GM12878 (cell line): ENCODE measurements around the gene NUDT5. TPM values are rescaled to one million over a fixed set of nuclear protein-coding genes. Genes with fewer than 3 reads are reported as not detected.

ENCODE experiments used
- ATAC-seq: fragments of 200-7000 bp; cut with Tn5 transposase; 3 replicates; pipeline ENCODE4 v1.9.1; 2020; ENCODE audit warnings: mild to moderate bottlenecking, moderate library complexity
- BruUV-seq: library from RNA; stranded (reverse); fragments of 400-500 nt; replicated peaks from 2 replicates; lab custom pipeline; 2021; lab: Mats Ljungman, UMichigan
- CTCF ChIA-PET: fragments of 300-600 bp; sonication (Branson Sonifier 250); formaldehyde crosslinking; extraction: SDS; loops from one replicate; lab custom pipeline; 2021; ENCODE audit warnings: inconsistent platforms; lab: Yijun Ruan, JAX
- POLR2A ChIA-PET: fragments of 350-600 bp; formaldehyde crosslinking; extraction: SDS; loops from one replicate; lab custom pipeline; 2021; ENCODE audit warnings: inconsistent platforms; lab: Charles Lee
- RAD21 ChIA-PET: fragments of 300-600 bp; sonication (Branson Sonifier 250); formaldehyde crosslinking; loops from one replicate; lab custom pipeline; 2023; ENCODE audit warnings: antibody characterized with exemption; ENCODE audit not compliant: unreplicated experiment; lab: Charles Lee
- SMC1A ChIA-PET: fragments of 300-600 bp; sonication (Branson Sonifier 250); formaldehyde crosslinking; loops from one replicate; lab custom pipeline; 2023; ENCODE audit not compliant: unreplicated experiment, uncharacterized antibody; lab: Charles Lee
- DNase-seq: peaks from one replicate; pipeline ENCODE4 v3.0.0-alpha.2; 2011; ENCODE audit warnings: low read depth, low spot score
- FAIRE-seq: peaks from 3 replicates; lab custom pipeline; 2011; peaks lifted over from hg19 to GRCh38; lab: Jason Lieb, UNC
- H2AFZ ChIP-seq: 2 replicates; pipeline ENCODE4 v1.6.0; 2011; ENCODE audit warnings: low read depth, low read length, control low read depth; ENCODE audit not compliant: control insufficient read depth
- H3K27ac ChIP-seq: 2 replicates; pipeline ENCODE4 v1.5.1; 2011; ENCODE audit warnings: control low read depth; ENCODE audit not compliant: control insufficient read depth, insufficient read depth
- H3K27me3 ChIP-seq, 2 experiments: replicated peaks in 1 of 2; 2 replicates each; pipeline versions ENCODE4 v1.6.0 to v1.6.1; 2011; ENCODE audit warnings: low read length in 1 of 2; ENCODE audit not compliant: control insufficient read depth in 2 of 2, insufficient read depth in 2 of 2
- H3K36me3 ChIP-seq, 2 experiments: 2 replicates each; pipeline ENCODE4 v1.5.1; 2011; ENCODE audit warnings: low read length in 1 of 2; ENCODE audit not compliant: control insufficient read depth in 2 of 2, insufficient read depth in 2 of 2
- H3K4me1 ChIP-seq: 2 replicates; pipeline ENCODE4 v1.6.1; 2011; ENCODE audit warnings: mild to moderate bottlenecking, low read length, moderate library complexity, mixed read lengths; ENCODE audit not compliant: control insufficient read depth, insufficient read depth
- H3K4me2 ChIP-seq: 2 replicates; pipeline ENCODE4 v1.6.0; 2011; ENCODE audit warnings: control low read depth; ENCODE audit not compliant: control insufficient read depth, insufficient read depth
- H3K4me3 ChIP-seq: fragments of 200-600 bp; sonication (generic); 2 replicates; pipeline ENCODE4 v1.5.1; 2016
- H3K79me2 ChIP-seq: 2 replicates; pipeline ENCODE4 v1.6.0; 2011; ENCODE audit warnings: low read length; ENCODE audit not compliant: control insufficient read depth, insufficient read depth
- H3K9ac ChIP-seq: 2 replicates; pipeline ENCODE4 v1.8.0; 2011; ENCODE audit warnings: low read length, control low read depth, mixed read lengths; ENCODE audit not compliant: control insufficient read depth, insufficient read depth
- H3K9me3 ChIP-seq: replicated peaks from 3 replicates; pipeline ENCODE4 v1.5.1; 2011; ENCODE audit warnings: mild to moderate bottlenecking, low read length; ENCODE audit not compliant: control insufficient read depth, insufficient read depth
- H4K20me1 ChIP-seq: 2 replicates; pipeline ENCODE4 v1.6.0; 2011; ENCODE audit not compliant: control insufficient read depth, insufficient read depth
- EZH2 ChIP-seq: IDR thresholded peaks from 2 replicates; pipeline ENCODE4 v1.6.1; 2012; ENCODE audit warnings: low read depth, mild to moderate bottlenecking, control low read depth, inconsistent platforms, low read length, borderline replicate concordance; ENCODE audit not compliant: control insufficient read depth
- MTA2 ChIP-seq: fragments of 450-650 bp; IDR thresholded peaks from 2 replicates; pipeline ENCODE4 v1.6.1; 2016; ENCODE audit warnings: low read depth, mild to moderate bottlenecking, moderate library complexity
- NBN ChIP-seq: fragments of 450-650 bp; IDR thresholded peaks from 2 replicates; pipeline ENCODE4 v1.6.1; 2016
- NFIC ChIP-seq: IDR thresholded peaks from 2 replicates; pipeline ENCODE4 v1.6.1; 2012; ENCODE audit warnings: low read depth, mild to moderate bottlenecking, inconsistent platforms, low read length, moderate library complexity
- STAT1 ChIP-seq: fragments of 450-650 bp; conservative IDR thresholded peaks from 2 replicates; pipeline ENCODE4 v1.6.1; 2014; ENCODE audit warnings: antibody characterized with exemption, mild to moderate bottlenecking
- STAT3 ChIP-seq: IDR thresholded peaks from 2 replicates; pipeline ENCODE4 v1.6.1; 2011; ENCODE audit warnings: low read depth, low read length, improper control_type of control experiment
- TBL1XR1 ChIP-seq: IDR thresholded peaks from 2 replicates; pipeline ENCODE4 v1.6.1; 2012; ENCODE audit warnings: low read depth, low read length, improper control_type of control experiment
- WGBS: methylation state at CpG from one replicate; pipeline ENCODE4 v1.1.6; 2016; ENCODE audit warnings: low lambda C conversion rate; ENCODE audit not compliant: insufficient replicate concordance, insufficient coverage; ENCODE audit errors: missing lambda C conversion rate; 5-methylcytosine and 5-hydroxymethylcytosine counted together
- in situ Hi-C: fragments of 300-500 bp; cut with MboI; formaldehyde crosslinking; loops from 9 replicates; pipeline ENCODE4 v1.14.3; 2018; ENCODE audit warnings: mixed read lengths
- intact Hi-C: fragments of 100-400 bp; cut with micrococcal nuclease; formaldehyde crosslinking; loops from one replicate; pipeline ENCODE4 v1.14.2; 2022; ENCODE audit not compliant: unreplicated experiment
- polyA plus RNA-seq, 11 experiments: library from polyadenylated mRNA; depleted of rRNA in 4 of 11; unstranded in 6 of 11; stranded (reverse) in 5 of 11; fragments of >200 nt; fragmentation: Nextera tagmentation in 4 of 11; fragmentation: Illumina TruSeq in 1 of 11; extraction: Ambion mirVana in 4 of 11; extraction: Trizol in 1 of 11; gene quantifications; 1 replicate in 1 of 11; 2 replicates in 10 of 11; pipeline versions ENCODE4 v1.2.1 to v1.2.3, GENCODE V29; 2011 to 2016; ENCODE audit warnings: inconsistent platforms in 2 of 11, missing spikeins in 2 of 11, low read depth in 1 of 11
- total RNA-seq, 4 experiments: library from RNA; depleted of rRNA in 3 of 4; stranded (reverse); fragments of >200 nt in 3 of 4; fragmentation: Illumina TruSeq in 1 of 4; extraction: Trizol in 1 of 4; gene quantifications; 2 replicates each; pipeline versions ENCODE4 v1.2.1 to v1.2.3, GENCODE V29; 2013 to 2021
- TF ChIP-seq, protein P1 (sequence below): IDR thresholded peaks from 2 replicates; pipeline ENCODE4 v1.6.1; 2012; ENCODE audit warnings: low read length, inconsistent platforms
- TF ChIP-seq, protein P2 (sequence below): fragments of 450-650 bp; formaldehyde crosslinking; IDR thresholded peaks from 2 replicates; pipeline ENCODE4 v1.5.0; 2022; ENCODE audit warnings: mild to moderate bottlenecking, missing genetic modification characterization
- TF ChIP-seq, protein P3 (sequence below): fragments of 450-650 bp; IDR thresholded peaks from 2 replicates; pipeline ENCODE4 v1.6.1; 2017; ENCODE audit warnings: borderline replicate concordance
- TF ChIP-seq, protein P4 (sequence below): fragments of 150-350 bp; IDR thresholded peaks from 2 replicates; pipeline ENCODE4 v1.6.1; 2014; ENCODE audit warnings: mild to moderate bottlenecking, low read depth, low read length
- TF ChIP-seq, protein P5 (sequence below): fragments of 150-350 bp; IDR thresholded peaks from 2 replicates; pipeline ENCODE4 v1.6.1; 2016; ENCODE audit warnings: low read depth, low read length

Gene NUDT5
- total and polyA plus RNA-seq, 10 of the 15 experiments (the other 5 are each of a cell fraction or from before 2014, with no cell fraction given), result 74.1 to 345 (median 153) TPM

DNA sequence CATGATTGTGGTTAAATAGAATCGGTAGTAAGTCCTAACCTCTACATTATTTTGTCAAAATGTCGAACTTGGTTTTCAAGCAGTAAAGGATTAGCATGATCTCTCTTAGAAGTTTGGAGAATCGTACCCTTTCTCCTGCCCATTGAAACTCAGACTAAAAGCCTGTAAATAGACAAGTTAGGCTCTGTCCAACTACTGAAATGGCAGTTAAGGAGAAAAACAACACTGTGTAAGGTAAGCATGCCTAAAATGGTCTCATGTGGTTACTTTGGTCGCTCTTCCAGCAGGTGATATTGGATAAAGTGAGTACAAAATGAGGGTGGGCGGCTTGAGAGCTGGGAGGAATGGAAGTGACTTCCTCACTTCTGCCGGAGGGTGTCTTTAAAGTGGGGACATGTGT, 41.2 kb downstream of the NUDT5 start (continued):
- TF ChIP-seq, protein P1, sequence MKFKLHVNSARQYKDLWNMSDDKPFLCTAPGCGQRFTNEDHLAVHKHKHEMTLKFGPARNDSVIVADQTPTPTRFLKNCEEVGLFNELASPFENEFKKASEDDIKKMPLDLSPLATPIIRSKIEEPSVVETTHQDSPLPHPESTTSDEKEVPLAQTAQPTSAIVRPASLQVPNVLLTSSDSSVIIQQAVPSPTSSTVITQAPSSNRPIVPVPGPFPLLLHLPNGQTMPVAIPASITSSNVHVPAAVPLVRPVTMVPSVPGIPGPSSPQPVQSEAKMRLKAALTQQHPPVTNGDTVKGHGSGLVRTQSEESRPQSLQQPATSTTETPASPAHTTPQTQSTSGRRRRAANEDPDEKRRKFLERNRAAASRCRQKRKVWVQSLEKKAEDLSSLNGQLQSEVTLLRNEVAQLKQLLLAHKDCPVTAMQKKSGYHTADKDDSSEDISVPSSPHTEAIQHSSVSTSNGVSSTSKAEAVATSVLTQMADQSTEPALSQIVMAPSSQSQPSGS, result no peak
- TF ChIP-seq, protein P2, sequence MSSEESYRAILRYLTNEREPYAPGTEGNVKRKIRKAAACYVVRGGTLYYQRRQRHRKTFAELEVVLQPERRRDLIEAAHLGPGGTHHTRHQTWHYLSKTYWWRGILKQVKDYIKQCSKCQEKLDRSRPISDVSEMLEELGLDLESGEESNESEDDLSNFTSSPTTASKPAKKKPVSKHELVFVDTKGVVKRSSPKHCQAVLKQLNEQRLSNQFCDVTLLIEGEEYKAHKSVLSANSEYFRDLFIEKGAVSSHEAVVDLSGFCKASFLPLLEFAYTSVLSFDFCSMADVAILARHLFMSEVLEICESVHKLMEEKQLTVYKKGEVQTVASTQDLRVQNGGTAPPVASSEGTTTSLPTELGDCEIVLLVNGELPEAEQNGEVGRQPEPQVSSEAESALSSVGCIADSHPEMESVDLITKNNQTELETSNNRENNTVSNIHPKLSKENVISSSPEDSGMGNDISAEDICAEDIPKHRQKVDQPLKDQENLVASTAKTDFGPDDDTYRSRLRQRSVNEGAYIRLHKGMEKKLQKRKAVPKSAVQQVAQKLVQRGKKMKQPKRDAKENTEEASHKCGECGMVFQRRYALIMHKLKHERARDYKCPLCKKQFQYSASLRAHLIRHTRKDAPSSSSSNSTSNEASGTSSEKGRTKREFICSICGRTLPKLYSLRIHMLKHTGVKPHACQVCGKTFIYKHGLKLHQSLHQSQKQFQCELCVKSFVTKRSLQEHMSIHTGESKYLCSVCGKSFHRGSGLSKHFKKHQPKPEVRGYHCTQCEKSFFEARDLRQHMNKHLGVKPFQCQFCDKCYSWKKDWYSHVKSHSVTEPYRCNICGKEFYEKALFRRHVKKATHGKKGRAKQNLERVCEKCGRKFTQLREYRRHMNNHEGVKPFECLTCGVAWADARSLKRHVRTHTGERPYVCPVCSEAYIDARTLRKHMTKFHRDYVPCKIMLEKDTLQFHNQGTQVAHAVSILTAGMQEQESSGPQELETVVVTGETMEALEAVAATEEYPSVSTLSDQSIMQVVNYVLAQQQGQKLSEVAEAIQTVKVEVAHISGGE (CRISPR knock-in tag), result no peak
- TF ChIP-seq, protein P3, sequence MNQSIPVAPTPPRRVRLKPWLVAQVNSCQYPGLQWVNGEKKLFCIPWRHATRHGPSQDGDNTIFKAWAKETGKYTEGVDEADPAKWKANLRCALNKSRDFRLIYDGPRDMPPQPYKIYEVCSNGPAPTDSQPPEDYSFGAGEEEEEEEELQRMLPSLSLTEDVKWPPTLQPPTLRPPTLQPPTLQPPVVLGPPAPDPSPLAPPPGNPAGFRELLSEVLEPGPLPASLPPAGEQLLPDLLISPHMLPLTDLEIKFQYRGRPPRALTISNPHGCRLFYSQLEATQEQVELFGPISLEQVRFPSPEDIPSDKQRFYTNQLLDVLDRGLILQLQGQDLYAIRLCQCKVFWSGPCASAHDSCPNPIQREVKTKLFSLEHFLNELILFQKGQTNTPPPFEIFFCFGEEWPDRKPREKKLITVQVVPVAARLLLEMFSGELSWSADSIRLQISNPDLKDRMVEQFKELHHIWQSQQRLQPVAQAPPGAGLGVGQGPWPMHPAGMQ, result no peak

DNA sequence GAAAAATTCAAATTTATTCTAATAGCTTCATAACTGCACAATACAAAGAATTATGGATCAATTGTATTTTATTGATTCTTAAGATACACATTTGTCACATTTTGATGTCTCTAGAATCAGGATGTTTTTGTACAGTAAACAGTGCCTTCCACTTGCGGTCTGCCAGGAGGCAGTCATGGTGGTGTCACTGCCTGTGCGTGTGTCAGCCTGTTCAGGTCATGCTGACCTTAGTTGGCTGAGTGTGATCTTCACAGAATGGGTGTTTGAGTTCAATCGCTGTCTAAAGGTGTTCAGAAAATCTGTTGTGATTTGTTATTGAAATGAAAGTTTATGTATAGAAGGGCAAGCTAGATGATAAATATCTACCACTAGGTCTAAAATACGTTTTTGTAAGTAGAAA, 45.5 kb downstream of the NUDT5 start:
- no TSS peak for BruUV-seq
- Histone ChIP-seq H3K9me3 (no peaks in the 10 kb centered on the region), H2AFZ (no peak overlapping the region), H3K4me3 (no peak overlapping the region), H3K27ac (no peak overlapping the region), H3K9ac (no peak overlapping the region), H3K79me2 (no peaks in the 10 kb centered on the region), H3K27me3 (no peaks in the 10 kb centered on the region), H4K20me1 (no peaks in the 10 kb centered on the region), H3K4me1 (no peaks in the 10 kb centered on the region), H3K36me3 (peaks cover 2% of the 10 kb centered on the region in 2 experiments; a peak in 1 of 4 replicates), H3K4me2 (no peak overlapping the region)
- CTCF ChIA-PET, result interaction anchor here (1.1 to 1.8 kb wide), 2 partner anchors 14 to 622 kb away, joined by 3 to 4 read pairs; no protein-coding TSS in a partner anchor
- DNase-seq, result no peak
- POLR2A ChIA-PET, result no interaction called here
- RAD21 ChIA-PET, result no interaction called here
- no peak for FAIRE-seq
- intact Hi-C loops, result no loop called here
- in situ Hi-C loops, result no loop called here
- SMC1A ChIA-PET, result no interaction called here
- WGBS, result 81% methylated on average over 4 of the region's 4 CpGs
- ATAC-seq, result no peak
- TF ChIP-seq, protein P4, sequence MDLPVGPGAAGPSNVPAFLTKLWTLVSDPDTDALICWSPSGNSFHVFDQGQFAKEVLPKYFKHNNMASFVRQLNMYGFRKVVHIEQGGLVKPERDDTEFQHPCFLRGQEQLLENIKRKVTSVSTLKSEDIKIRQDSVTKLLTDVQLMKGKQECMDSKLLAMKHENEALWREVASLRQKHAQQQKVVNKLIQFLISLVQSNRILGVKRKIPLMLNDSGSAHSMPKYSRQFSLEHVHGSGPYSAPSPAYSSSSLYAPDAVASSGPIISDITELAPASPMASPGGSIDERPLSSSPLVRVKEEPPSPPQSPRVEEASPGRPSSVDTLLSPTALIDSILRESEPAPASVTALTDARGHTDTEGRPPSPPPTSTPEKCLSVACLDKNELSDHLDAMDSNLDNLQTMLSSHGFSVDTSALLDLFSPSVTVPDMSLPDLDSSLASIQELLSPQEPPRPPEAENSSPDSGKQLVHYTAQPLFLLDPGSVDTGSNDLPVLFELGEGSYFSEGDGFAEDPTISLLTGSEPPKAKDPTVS, result no peak
- no peak for TF ChIP-seq NBN
- no peak for TF ChIP-seq STAT3
- TF ChIP-seq NFIC, result no peak
- TF ChIP-seq STAT1, result no peak
- no peak for TF ChIP-seq TBL1XR1
- no peak for TF ChIP-seq MTA2
- TF ChIP-seq, protein P5, sequence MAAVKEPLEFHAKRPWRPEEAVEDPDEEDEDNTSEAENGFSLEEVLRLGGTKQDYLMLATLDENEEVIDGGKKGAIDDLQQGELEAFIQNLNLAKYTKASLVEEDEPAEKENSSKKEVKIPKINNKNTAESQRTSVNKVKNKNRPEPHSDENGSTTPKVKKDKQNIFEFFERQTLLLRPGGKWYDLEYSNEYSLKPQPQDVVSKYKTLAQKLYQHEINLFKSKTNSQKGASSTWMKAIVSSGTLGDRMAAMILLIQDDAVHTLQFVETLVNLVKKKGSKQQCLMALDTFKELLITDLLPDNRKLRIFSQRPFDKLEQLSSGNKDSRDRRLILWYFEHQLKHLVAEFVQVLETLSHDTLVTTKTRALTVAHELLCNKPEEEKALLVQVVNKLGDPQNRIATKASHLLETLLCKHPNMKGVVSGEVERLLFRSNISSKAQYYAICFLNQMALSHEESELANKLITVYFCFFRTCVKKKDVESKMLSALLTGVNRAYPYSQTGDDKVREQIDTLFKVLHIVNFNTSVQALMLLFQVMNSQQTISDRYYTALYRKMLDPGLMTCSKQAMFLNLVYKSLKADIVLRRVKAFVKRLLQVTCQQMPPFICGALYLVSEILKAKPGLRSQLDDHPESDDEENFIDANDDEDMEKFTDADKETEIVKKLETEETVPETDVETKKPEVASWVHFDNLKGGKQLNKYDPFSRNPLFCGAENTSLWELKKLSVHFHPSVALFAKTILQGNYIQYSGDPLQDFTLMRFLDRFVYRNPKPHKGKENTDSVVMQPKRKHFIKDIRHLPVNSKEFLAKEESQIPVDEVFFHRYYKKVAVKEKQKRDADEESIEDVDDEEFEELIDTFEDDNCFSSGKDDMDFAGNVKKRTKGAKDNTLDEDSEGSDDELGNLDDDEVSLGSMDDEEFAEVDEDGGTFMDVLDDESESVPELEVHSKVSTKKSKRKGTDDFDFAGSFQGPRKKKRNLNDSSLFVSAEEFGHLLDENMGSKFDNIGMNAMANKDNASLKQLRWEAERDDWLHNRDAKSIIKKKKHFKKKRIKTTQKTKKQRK, result no peak
- TF ChIP-seq EZH2, result no peak
